Neural crest cell (in vitro differentiated cells): ENCODE data around the gene OPN4. TPM values are rescaled to one million over a fixed set of nuclear protein-coding genes. Genes with fewer than 3 reads are reported as not detected.
A peak's percentile ranks its signal among the peaks of the same experiment; 100 is the strongest.

Experiments used
- DNase-seq: peaks from one replicate; pipeline ENCODE4 v3.0.0; 2021; ENCODE audit warnings: low read depth, mixed read lengths, low spot score
- H3K27ac Mint-ChIP-seq: one replicate; pipeline ENCODE4 v1.8.0; 2021; ENCODE audit warnings: mild to moderate bottlenecking, mixed read lengths; ENCODE audit not compliant: unreplicated experiment
- H3K27me3 Mint-ChIP-seq: 2 replicates; pipeline ENCODE4 v1.8.0; 2021; ENCODE audit warnings: low read depth, mild to moderate bottlenecking, mixed read lengths
- H3K36me3 Mint-ChIP-seq: 2 replicates; pipeline ENCODE4 v1.8.0; 2021; ENCODE audit warnings: low read depth, mild to moderate bottlenecking, mixed read lengths
- H3K4me1 Mint-ChIP-seq: 2 replicates; pipeline ENCODE4 v1.8.0; 2021; ENCODE audit warnings: mixed read lengths
- H3K4me3 Mint-ChIP-seq: one replicate; pipeline ENCODE4 v1.8.0; 2021; ENCODE audit warnings: mild to moderate bottlenecking, mixed read lengths
- H3K9me3 Mint-ChIP-seq: 2 replicates; pipeline ENCODE4 v1.8.0; 2021; ENCODE audit warnings: mixed read lengths
- CTCF ChIP-seq: fragments of 200-600 bp; sonication (generic); conservative IDR thresholded peaks from 2 replicates; pipeline ENCODE4 v1.5.0; 2021; ENCODE audit warnings: antibody characterized with exemption, mild to moderate bottlenecking
- total RNA-seq: library from RNA; stranded (reverse); gene quantifications from 2 replicates; pipeline ENCODE4 v1.2.1, GENCODE V29; 2021

OPN4 gene
- total RNA-seq, 1 donor from 2014 or later, result not detected

- DNase-seq, result no peak
- no peak overlapping the region for H3K4me3 Mint-ChIP-seq
- no peaks in the 10 kb centered on the region for H3K9me3 Mint-ChIP-seq
- H3K27ac Mint-ChIP-seq, result peak overlapping the region; percentile 2
- H3K36me3 Mint-ChIP-seq, result no peaks in the 10 kb centered on the region
- no peak for TF ChIP-seq CTCF
- no peaks in the 10 kb centered on the region for H3K27me3 Mint-ChIP-seq
- H3K4me1 Mint-ChIP-seq, result peaks cover 25% of the 10 kb centered on the region
These were observed 6.3 kb upstream of the OPN4 start for GRCh38 chr10:86647773-86648703.

- H3K9me3 Mint-ChIP-seq, result no peaks in the 10 kb centered on the region
These were observed 5.5 kb upstream of the OPN4 start for GRCh38 chr10:86648704-86649427.

GRCh38 chr10:86649471-86650150 is 4.7 kb upstream of the OPN4 start:
- Mint-ChIP-seq H3K4me1 (peaks cover 25% of the 10 kb centered on the region), H3K27ac (no peak overlapping the region), H3K4me3 (no peak overlapping the region), H3K36me3 (no peaks in the 10 kb centered on the region), H3K9me3 (no peaks in the 10 kb centered on the region), H3K27me3 (no peaks in the 10 kb centered on the region)
- DNase-seq, result no peak
- no peak for TF ChIP-seq CTCF

More at GRCh38 chr10:86648704-86649427, 5.5 kb upstream of the OPN4 start:
- H3K4me1 Mint-ChIP-seq, result peaks cover 25% of the 10 kb centered on the region
- H3K36me3 Mint-ChIP-seq, result no peaks in the 10 kb centered on the region
- no peak overlapping the region for H3K4me3 Mint-ChIP-seq
- H3K27me3 Mint-ChIP-seq, result no peaks in the 10 kb centered on the region
- DNase-seq, result no peak
- no peak for TF ChIP-seq CTCF
- H3K27ac Mint-ChIP-seq, result no peak overlapping the region

DNA sequence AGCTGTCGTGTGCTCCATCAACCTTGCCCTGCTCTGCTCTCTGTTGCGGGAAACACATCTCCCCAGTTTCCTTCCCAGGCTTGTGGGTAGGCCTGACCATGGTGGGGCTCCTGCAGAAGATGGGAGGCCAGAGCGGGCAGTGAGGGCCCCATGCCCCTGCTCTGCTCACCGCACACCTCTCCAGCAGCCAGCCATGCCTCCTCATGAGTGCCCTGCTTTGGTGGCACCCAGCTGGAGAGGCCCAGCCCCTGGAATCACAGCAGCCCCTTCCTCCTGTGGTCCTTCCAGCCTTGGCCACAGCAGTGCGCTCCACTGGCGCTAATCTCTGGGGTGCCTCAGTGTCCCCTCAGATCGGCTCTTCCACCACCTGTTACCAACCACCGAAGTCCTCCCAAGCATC is 4.2 kb upstream of the OPN4 start:
- no peak for TF ChIP-seq CTCF
- Mint-ChIP-seq H3K27me3 (no peaks in the 10 kb centered on the region), H3K27ac (no peak overlapping the region), H3K4me3 (no peak overlapping the region), H3K36me3 (no peaks in the 10 kb centered on the region), H3K4me1 (peaks cover 25% of the 10 kb centered on the region), H3K9me3 (no peaks in the 10 kb centered on the region)
- no peak for DNase-seq

GRCh38 chr10:86651021-86651471 is 3.3 kb upstream of the OPN4 start:
- Mint-ChIP-seq H3K4me1 (peaks cover 25% of the 10 kb centered on the region), H3K27ac (no peak overlapping the region), H3K27me3 (no peaks in the 10 kb centered on the region), H3K9me3 (no peaks in the 10 kb centered on the region), H3K36me3 (no peaks in the 10 kb centered on the region), H3K4me3 (no peak overlapping the region)
- no peak for TF ChIP-seq CTCF
- no peak for DNase-seq
